AG08395 (cell line): ENCODE data around the gene DDX39A.
A peak's percentile ranks its signal among the peaks of the same experiment; 100 is the strongest.

Source experiments
- DNase-seq: peaks from one replicate; pipeline ENCODE4 v3.0.0; 2012; ENCODE audit warnings: mixed read lengths, low spot score

Gene DDX39A

GRCh38 chr19:14363183-14364097, 55.7 kb downstream of the DDX39A start:
- peak; percentile 48 for DNase-seq

- no peak for DNase-seq
Measured at GRCh38 chr19:14361824-14362223, 57.3 kb downstream of the DDX39A start.
